IMR-90 (cell line): Measurements from ENCODE around the gene INHBC. TPM values are rescaled to one million over a fixed set of nuclear protein-coding genes. Genes with fewer than 3 reads are reported as not detected.

ENCODE experiments used
- ELK1 ChIP-seq: fragments of 150-350 bp; IDR thresholded peaks from 2 replicates; pipeline ENCODE4 v1.6.1; 2016; ENCODE audit warnings: low read depth, mild to moderate bottlenecking, low read length, moderate library complexity, borderline replicate concordance
- polyA plus RNA-seq, 3 experiments: library from polyadenylated mRNA; depleted of rRNA; stranded (reverse); fragments of >200 nt; gene quantifications; 2 replicates each; pipeline ENCODE4 v1.2.3, GENCODE V29; 2012; ENCODE audit warnings: low replicate concordance in 1 of 3
- total RNA-seq: library from RNA; depleted of rRNA; stranded (reverse); fragments of >200 nt; gene quantifications from 2 replicates; pipeline ENCODE4 v1.2.3, GENCODE V29; 2012

Gene INHBC
- total and polyA plus RNA-seq, 2 of the 4 experiments (the other 2 are of a cell fraction) = 0.09 TPM; not detected in 1

GRCh38 chr12:57487597-57488401 is 53.2 kb downstream of the INHBC start, which contains the start of gene MARS1 (continued):
- TF ChIP-seq ELK1 = no peak
